GM21390 (cell line): Measurements from ENCODE around the gene EYS.
A peak's percentile ranks its signal among the peaks of the same experiment; 100 is the strongest.

Experiments
- ATAC-seq: cut with Tn5 transposase; IDR thresholded peaks from one replicate; pipeline ENCODE4 v1.9.1; 2021; ENCODE audit not compliant: unreplicated experiment

EYS gene

DNA sequence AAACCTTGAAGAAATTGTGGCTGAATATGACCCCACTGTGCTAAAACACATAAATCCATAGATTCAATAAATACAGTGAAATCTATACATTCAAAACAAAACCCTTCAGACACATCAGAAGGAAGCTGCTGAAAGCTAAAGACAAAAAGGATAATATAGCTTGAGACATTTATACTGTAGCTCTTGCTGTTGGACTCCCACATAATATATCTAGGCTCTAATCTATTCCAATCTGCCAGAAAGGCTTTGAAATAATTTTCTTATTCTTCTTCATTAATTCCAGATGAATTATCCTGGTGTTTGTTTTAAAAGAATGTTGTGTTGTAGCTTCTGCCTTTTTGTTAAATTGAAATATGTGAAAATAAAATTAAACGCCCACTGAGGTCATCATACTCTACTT lies 454.0 kb downstream of the EYS start:
- ATAC-seq, result no peak

DNA sequence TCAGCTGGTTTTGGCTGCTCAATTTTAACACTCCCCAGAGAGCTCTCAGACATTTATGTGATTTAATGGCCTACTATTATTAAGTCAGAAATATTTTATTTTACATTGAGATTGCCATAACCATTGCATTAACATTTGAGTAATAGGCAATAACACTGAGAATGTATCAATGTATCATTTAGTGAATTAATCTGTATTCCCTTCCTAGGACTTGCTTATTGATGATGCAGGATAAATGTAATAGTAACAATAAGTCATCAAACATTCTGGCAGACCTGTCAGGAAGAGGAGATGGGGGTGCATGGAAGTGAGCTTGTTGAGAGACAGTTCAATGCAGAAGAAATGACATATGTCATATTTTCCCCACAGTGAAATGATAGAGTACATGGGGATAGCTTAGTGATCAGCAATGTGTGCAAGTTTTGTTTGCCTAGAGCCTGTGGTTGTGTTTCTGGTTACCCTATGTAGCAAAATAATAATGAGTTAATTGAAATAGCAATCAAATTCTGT lies 458.9 kb downstream of the EYS start:
- ATAC-seq, result no peak

DNA sequence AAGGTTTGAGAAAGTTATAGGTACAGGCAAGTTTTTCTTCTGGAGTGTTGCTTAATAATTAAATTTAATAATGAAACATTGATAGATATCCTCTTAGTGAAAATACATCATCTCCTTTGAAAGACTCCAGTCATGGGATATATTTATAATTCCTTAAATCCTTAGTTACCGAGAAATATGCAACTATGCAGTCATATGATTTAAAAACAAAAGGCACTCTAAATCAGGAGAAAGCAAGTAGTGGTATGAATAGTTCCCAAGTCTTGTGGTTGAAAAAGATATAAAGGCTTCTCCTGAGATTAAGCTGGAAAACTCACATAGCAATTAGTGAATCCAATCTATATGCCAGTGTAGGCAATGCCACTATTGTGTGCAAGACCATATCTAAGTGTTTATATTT lies 475.4 kb downstream of the EYS start:
- no peak for ATAC-seq

DNA sequence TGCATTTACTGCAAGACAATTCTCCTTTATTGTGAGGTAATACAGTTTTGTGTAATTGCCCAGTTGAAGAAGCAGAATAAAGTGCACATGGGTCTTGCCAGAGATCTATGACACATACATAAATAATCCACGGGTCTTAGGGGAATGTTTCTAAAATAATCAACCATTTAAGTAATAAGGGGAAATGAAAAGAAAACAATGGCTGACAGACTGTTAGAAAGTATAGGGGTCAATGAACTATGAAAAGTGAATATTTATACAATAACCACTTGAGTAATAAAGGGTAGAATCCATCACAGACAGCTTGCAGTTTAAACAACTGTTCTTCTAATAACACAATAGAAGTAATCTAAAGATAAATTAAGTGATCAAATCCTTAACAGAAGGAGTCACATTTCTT lies 477.2 kb downstream of the EYS start:
- ATAC-seq, result no peak

DNA sequence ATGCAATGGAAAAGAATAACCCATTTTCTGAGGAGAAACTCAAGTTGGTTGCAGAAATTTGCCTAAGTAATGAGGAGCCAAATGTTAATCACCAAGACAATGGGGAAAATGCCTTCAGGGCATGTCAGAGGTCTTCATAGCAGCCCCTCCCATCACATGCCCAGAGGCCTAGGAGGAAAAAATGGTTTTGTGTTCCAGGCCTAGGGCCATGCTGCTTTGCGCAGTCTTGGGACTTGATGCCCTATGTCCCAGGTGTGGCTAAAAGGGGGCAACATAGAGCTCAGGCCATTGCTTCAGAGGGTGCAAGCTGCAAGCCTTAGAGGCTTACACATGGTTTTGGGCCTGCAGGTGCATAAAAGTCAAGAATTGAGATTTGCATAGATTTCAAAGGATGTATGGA lies 485.9 kb downstream of the EYS start:
- ATAC-seq, result no peak

DNA sequence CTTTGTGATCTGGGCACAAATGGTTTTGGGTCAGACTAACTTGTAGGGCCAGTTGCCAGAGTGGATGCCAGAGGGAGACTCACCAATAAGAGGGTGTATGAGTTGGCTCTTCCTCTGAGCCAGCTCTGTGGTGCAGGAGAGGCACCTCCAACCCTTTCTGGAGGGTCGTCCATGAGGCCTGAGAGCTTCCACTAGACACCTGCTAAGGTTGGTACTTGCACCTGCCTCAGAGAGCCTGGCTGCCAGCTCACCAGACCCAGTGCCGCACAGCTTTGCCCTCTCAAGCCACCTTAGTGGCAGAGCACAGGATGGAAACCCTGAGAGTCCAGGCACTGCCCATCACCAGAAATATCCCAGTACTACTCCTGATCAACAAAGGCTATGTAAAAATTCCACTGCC lies 504.3 kb downstream of the EYS start:
- ATAC-seq, result no peak

DNA sequence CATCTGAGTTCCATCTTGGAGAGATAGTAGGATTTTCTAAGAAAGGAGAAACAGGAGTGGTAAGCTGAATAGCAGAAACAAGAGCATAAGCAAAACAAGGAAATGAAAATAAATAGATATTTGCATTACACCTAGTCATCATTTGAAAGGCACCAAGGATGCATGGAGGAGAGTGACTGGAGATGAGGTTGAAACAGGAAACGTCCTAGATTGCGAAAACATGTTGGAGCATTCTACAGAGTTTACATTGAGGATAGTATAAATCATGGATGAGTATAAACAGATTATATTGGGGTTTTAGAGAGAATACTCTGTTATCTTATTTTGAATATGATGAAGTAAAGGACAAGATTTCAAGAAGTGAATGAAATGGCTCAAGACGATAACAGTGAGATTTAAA lies 507.3 kb downstream of the EYS start:
- no peak for ATAC-seq

DNA sequence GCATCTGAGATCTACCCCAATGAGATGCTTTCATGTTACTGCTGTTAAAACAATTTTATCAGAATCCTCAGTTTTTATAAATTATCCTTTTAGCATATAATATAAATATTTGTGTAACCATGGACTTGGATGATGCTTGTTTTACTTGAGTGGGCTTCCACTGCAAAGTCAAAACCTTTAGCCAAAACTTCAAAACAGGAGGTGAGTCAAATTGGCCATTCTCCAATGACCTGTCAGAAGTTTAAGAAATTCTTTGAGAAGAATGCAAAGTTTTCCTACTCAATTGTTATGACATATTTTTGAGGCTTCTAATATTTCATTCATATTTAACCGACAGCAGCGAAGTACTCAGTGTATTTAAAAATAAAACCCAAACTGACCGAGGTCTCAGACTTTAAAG lies 507.9 kb downstream of the EYS start:
- ATAC-seq, result no peak

DNA sequence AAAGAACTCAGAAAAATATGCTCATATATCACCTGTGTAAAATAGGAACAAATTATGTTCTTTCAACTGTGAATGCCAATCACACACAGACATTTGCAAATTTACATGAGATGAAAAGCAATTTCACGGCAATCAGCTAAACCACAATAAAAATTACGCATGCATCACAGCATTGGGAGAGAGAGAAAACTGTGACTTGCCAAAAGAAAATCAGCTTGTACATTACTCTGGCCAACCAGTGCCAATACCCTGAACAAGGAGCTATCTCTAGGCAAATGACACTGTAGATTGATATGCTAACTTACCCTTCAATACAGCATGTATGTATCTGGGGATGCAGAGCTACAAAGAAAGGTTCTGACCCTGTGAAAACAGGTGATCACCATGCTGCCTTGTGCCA lies 515.6 kb downstream of the EYS start:
- no peak for ATAC-seq

DNA sequence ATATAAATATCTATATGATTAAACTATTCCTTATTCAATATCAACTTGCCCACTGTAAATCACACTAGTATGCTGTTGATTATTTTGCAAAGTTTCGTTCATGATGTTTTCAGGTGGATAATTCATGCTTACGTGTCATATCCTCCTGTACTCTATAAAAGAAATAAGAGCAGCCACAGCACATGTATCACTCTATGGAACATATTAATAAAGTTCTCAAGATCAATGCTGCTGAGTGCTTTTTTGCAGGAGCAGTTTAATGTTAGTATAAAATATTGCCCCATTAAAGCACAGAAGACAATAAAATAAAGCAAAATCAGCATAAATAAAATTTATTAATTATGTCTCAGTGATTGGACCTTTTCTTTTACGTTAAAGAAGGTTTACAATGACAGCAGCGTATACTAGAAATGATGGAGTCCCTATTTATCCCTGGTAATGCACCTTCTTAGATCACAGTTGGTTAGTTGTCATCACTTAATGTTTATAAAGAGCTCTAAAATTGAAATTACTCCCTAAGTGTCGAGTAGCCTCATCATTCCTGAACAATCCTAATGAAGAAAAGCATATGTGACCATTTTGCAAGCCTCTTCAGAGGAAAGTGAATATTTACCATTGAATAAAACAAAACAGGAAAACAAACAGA lies 517.7 kb downstream of the EYS start:
- no peak for ATAC-seq

DNA sequence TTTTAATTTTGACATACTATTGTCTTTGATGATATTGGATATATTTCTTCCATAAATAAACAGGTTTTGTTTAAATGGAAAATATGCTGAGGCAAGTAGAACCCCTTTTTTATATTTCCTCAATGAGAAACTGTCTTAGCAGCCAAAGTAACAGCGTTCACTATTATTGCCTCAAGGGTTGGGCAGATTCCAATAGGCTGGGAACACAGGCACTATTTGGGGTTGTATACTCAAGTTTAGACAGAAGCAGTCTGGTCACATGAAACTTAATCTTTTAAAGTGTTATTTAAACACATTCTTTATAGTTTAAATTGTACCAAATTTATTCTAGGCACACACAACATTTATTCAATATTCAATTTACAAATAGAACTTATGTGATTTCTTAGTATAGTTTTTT lies 520.2 kb downstream of the EYS start:
- no peak for ATAC-seq

DNA sequence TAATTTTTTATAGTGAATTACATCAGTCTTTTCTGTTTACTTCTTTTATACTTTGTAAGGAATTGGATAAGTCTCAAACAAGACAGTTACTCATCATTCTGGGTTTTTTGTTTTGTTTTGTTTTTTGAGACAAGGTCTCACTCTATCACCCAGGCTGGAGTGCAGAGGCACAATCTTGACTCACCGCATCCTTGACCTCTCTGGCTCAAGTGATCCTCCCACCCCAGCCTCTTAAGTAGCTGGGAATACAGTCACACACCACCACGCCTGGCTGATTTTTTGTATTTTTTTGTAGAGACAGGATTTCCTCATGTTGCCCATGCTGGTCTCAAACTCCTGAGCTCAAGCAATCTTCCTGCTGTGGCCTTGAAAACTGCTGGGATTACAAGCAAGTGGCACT lies 524.3 kb downstream of the EYS start:
- no peak for ATAC-seq

DNA sequence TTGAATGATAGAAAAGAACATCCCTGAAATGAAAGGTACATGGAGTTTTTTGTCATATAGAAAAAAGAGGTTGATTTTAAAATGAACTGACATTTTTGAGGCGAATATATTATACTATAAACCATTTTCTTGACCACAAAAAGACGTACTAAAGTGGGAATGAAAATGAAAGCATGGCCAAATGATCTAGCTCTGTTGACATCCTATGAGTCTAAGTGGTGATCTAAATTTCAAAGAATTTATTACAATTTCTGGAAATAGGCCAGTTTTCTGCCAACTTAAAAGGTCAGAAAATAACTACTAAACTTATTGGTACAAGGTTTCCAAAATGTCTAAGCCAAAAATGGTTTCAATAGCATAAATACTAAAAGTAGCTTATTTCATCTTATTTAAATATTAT lies 536.8 kb downstream of the EYS start:
- no peak for ATAC-seq

DNA sequence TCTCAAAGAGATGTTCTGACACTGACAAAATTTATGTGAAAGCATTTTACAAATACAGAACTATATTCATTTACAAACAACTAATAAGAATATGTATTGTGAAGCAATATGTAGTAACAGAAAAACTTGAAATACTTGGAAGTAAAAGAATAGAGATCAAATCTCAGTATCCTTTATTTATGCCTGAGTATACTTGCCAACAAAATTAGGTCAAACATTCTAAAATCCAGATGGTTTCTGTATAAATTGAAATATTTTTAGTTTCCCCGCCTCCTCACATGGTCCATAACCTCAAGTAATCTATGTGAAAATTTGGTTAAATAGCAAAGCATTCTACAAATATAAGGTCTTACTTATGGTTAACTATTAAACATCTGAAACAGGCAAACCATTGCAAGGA lies 545.4 kb downstream of the EYS start:
- ATAC-seq, result no peak

DNA sequence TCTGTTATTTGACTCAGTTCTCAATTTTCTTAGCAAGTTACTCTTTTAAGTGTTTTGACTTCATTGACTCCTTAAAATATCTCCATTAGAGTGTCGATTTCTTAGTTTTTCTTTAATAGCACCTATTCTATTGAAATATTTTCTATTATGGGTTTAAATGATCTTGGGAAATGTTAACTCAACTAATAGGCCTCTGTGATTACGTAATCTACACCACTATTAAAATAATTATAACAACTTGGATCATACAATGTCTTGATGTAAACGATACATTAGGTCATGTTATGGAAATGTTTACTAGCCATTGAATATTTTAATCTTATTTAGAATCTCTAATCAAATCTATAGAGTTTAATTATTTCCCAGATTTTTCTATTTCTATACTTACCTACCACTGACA lies 550.0 kb downstream of the EYS start:
- ATAC-seq, result no peak

DNA sequence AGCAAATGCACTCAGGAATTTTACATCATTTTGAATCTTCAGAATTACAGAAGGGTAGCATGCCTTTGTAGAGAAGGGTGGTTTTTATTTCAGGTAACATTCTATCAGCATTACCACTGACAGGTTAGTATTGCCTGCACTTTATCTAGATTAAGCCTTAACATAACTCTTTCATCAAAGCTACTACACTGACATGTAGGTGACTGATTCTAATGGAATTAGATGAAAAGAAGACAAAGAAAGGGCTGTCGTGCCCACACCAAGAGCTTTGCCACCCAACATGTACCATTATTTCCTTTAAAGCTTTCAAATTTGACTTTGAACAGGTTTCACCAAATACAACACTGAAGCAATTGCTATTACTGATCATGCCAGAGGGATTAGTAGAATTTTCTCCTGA lies 551.9 kb downstream of the EYS start:
- no peak for ATAC-seq

DNA sequence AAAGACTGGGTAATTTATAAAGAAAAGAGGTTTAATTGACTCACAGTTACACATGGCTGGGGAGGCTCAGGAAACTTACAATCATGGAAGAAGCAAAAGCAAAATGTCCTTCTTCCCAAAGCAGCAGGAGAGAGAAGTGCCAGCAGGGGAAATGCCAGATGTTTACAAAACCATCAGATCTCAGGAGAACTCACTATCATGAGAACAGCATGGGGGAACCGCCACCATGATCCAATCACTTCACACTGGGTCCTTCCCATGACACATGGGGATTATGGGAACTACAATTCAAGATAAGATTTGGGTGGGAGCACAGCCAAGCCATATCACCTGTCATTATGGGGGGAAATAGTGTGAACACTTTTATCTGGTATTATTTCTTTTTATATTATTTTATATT lies 557.2 kb downstream of the EYS start:
- ATAC-seq, result no peak

DNA sequence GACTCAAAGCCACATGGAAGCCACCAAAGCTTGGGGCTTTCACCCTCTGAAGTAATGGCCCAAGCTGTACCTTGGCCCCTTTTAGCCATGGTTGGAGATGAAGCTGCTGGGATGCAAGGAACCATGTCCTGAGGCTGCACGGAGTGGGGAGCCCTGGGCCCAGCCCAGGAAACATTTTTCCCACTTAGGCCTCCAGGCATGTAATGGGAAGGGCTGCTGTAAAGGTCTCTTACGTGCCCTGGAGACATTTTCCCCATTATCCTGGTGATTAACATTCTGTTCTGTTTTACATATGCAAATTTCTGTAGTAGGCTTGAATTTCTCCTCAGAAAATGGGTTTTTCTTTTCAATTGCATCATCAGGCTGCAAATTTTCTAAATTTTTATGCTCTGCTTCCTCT lies 558.2 kb downstream of the EYS start:
- ATAC-seq, result no peak

DNA sequence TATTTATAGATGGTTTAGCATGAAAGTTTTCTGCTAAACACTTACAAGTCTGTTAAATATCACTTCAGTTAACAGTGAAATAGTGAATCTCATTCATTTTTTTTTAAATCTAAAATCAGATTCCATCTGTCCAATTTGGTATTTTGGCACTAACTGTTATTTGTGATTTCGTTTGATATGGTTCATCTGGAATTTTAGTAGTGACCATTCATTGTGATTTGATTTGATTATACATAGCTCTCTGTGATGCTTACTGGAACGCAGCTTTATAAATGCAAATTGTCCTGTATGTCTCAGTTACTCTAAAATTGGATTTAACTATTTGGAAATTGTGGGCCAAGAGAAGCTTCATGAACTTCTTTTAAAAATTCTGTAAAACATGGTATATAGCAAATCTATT lies 571.5 kb downstream of the EYS start:
- ATAC-seq, result no peak

DNA sequence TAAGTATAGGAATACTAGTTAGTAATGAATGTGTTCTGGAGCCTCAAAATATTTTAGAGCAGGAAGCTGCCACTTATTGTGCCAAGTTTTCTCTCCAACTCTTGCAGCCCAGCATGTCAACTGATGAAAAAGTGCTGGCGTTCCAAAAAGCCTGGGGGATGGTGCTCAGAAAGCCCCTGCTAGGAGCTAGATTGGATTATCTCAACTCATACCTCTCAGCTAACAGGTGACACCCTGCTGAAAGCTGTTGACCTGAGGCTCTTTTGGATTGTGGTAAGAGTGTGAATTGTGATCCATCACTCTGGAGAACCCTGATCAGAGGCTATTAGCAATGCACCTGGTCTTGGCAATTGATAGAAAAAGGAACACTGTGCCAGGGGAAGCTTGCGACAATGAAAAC lies 580.4 kb downstream of the EYS start:
- no peak for ATAC-seq

DNA sequence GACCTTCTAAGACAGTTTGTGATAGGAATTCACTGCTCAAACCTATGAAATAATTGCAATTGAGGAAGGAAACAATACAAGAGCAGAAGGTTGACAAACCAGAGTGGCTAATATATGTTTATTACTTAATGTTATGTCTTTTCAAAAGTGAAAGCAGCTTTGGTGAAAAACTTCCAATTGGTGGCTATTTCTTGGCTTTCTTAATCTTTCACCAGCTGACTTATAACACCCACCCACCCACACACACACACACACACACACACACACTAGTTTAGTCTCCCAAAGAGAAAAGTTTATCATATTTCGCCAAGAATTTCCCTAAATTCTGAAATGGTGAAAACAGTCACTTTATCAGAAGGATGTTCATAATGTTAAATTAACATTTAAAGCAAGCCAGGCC lies 583.5 kb downstream of the EYS start:
- ATAC-seq, result no peak

DNA sequence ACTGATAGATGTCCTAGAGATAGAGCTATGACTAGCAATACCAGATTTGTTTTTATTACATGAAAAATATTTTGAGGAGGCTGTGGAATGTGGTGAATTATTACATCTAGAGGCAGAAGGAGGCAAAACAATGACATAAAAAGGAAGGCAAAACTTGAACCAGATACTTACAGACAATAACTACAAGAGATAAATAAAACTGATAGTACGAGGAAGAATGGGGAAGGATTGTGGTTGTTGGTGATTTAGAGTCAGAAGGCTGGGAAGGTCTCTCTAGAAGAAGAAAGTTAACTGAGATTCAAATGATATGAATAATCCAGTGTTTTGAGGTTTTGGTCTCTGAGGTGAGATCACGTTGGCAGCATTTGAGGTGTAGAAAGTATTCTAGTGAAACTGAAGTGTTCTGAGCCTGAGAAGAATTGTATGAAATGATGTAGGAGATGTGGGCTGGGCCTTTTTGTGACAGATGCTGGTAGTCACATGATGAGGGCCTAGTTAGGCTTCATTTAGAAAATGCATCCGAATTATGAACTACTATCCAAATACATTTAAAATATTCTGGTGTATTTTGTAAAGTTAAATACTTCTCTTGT lies 589.1 kb downstream of the EYS start:
- peak; percentile 74 for ATAC-seq

DNA sequence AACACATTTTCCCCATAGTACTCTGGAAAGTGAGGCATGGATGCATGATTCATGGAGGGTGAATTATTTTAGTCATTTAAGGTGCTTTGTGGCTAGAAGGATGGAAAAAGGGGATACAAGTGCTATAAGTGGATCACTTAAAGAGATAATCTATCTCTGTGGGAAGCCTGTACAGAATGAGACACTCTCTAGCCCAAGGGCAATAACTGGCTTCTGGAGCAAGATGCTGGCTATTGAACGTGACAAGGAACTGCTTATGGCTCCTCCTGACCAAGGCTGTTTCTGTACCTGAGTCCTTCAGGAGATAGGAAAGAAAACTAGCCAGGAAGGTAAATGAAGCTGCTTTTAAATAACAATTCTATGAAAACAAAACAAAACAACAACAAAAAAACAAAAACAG lies 590.7 kb downstream of the EYS start:
- ATAC-seq, result no peak
